Measurements from ENCODE around the gene HNRNPDL.

HNRNPDL gene

DNA sequence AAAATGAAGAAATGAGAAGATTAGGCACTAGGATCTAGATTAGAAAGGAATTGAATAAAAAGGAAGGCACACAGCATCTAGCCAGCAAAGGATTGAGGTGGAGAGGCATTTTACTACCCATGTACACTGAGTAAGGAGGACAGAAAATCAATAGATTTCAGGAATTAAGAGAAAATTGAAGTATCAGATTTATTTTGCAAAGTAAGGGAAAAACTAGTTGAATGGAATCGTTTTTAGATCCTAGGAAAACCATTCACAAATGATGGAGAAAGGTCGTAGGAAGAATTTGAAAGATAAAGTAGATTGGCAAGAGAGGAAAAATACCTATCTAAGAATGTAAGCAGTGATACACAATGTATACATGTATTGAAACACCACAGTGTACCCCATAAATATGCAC is 31.4 kb upstream of the HNRNPDL start:
- Histone ChIP-seq H3K9me3 (ENCODE audit: control insufficient read depth, low read length) (no peaks in the 10 kb centered on the region), H3K27ac (ENCODE audit: insufficient read depth, low read length, poor library complexity, severe bottlenecking) (no peak overlapping the region), H3K4me3 (ENCODE audit: insufficient read depth, low read depth, low read length, poor library complexity, severe bottlenecking) (no peak overlapping the region), H3K4me1 (ENCODE audit: control insufficient read depth, insufficient read depth, low read length, poor library complexity, severe bottlenecking) (no peaks in the 10 kb centered on the region), H3K27me3 (replicated peaks; ENCODE audit: control insufficient read depth, insufficient read depth, low read length, poor library complexity, severe bottlenecking) (no peaks in the 10 kb centered on the region), H3K36me3 (ENCODE audit: control insufficient read depth, insufficient read depth, low read length) (peaks cover 27% of the 10 kb centered on the region)
- no peak for DNase-seq

- Histone ChIP-seq H3K9me3 (ENCODE audit: control insufficient read depth, low read length) (no peaks in the 10 kb centered on the region), H3K36me3 (ENCODE audit: control insufficient read depth, insufficient read depth, low read length) (peaks cover 44% of the 10 kb centered on the region), H3K27me3 (replicated peaks; ENCODE audit: control insufficient read depth, insufficient read depth, low read length, poor library complexity, severe bottlenecking) (no peaks in the 10 kb centered on the region), H3K4me1 (ENCODE audit: control insufficient read depth, insufficient read depth, low read length, poor library complexity, severe bottlenecking) (no peaks in the 10 kb centered on the region), H3K27ac (ENCODE audit: insufficient read depth, low read length, poor library complexity, severe bottlenecking) (no peak overlapping the region), H3K4me3 (ENCODE audit: insufficient read depth, low read depth, low read length, poor library complexity, severe bottlenecking) (no peak overlapping the region)
- no peak for DNase-seq
These were observed 28.5 kb upstream of the HNRNPDL start for GRCh38 chr4:82458729-82459128.

- Histone ChIP-seq H3K27ac (ENCODE audit: insufficient read depth, low read length, poor library complexity, severe bottlenecking) (no peak overlapping the region), H3K4me1 (ENCODE audit: control insufficient read depth, insufficient read depth, low read length, poor library complexity, severe bottlenecking) (no peaks in the 10 kb centered on the region), H3K4me3 (ENCODE audit: insufficient read depth, low read depth, low read length, poor library complexity, severe bottlenecking) (no peak overlapping the region), H3K9me3 (ENCODE audit: control insufficient read depth, low read length) (no peaks in the 10 kb centered on the region), H3K36me3 (ENCODE audit: control insufficient read depth, insufficient read depth, low read length) (peaks cover 55% of the 10 kb centered on the region), H3K27me3 (replicated peaks; ENCODE audit: control insufficient read depth, insufficient read depth, low read length, poor library complexity, severe bottlenecking) (no peaks in the 10 kb centered on the region)
- no peak for DNase-seq
These were observed 27.0 kb upstream of the HNRNPDL start for GRCh38 chr4:82457266-82457665.

DNA sequence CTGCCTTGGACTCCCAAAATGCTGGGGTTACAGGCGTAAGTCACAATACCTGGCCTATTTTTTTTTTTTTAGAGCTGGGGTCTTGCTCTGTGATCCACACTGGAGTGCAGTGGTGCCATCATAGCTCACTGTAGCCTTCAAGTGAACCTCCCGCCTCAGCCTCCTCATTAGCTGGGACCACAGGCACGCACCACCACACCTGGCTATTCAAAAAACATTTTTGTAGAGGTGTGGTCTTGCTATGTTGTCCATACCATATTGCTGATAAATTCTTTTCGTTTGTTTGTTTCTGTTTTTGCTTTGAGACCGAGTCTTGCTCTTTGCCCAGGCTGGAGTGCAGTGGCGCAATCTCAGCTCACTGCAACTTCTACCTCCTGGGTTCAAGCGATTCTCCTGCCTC is 21.8 kb upstream of the HNRNPDL start:
- no peaks in the 10 kb centered on the region for H3K27me3 ChIP-seq (replicated peaks; ENCODE audit: control insufficient read depth, insufficient read depth, low read length, poor library complexity, severe bottlenecking)
- no peaks in the 10 kb centered on the region for H3K4me1 ChIP-seq (ENCODE audit: control insufficient read depth, insufficient read depth, low read length, poor library complexity, severe bottlenecking)
- H3K27ac ChIP-seq (ENCODE audit: insufficient read depth, low read length, poor library complexity, severe bottlenecking), result no peak overlapping the region
- no peak overlapping the region for H3K4me3 ChIP-seq (ENCODE audit: insufficient read depth, low read depth, low read length, poor library complexity, severe bottlenecking)
- peaks cover 68% of the 10 kb centered on the region for H3K36me3 ChIP-seq (ENCODE audit: control insufficient read depth, insufficient read depth, low read length)
- no peak for DNase-seq
- H3K9me3 ChIP-seq (ENCODE audit: control insufficient read depth, low read length), result no peaks in the 10 kb centered on the region

- H3K4me3 ChIP-seq (ENCODE audit: insufficient read depth, low read depth, low read length, poor library complexity, severe bottlenecking), result no peak overlapping the region
- no peaks in the 10 kb centered on the region for H3K9me3 ChIP-seq (ENCODE audit: control insufficient read depth, low read length)
- no peak overlapping the region for H3K27ac ChIP-seq (ENCODE audit: insufficient read depth, low read length, poor library complexity, severe bottlenecking)
- H3K27me3 ChIP-seq (replicated peaks; ENCODE audit: control insufficient read depth, insufficient read depth, low read length, poor library complexity, severe bottlenecking), result no peaks in the 10 kb centered on the region
- no peaks in the 10 kb centered on the region for H3K4me1 ChIP-seq (ENCODE audit: control insufficient read depth, insufficient read depth, low read length, poor library complexity, severe bottlenecking)
- no peak for DNase-seq
- H3K36me3 ChIP-seq (ENCODE audit: control insufficient read depth, insufficient read depth, low read length), result peaks cover 59% of the 10 kb centered on the region
These were observed 20.9 kb upstream of the HNRNPDL start for GRCh38 chr4:82450966-82451755.

DNA sequence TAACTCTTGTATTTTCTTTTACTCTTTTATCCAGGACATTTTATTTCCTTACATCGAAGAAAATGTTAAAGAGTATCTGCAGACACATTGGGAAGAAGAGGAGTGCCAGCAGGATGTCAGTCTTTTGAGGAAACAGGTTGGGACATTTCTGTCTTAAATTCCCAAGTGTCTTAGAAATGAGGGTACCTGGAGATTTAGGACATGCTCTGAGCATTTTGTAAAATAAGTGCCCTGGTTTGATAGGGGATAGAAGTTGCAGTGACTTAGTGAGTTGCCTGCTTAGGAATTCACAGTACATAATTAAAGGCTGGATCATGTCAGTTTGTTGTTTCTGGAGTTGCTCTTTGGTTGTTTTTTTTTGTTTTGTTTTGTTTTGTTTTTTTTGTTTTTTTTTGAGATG is 17.6 kb upstream of the HNRNPDL start:
- DNase-seq, result no peak
- peaks cover 41% of the 10 kb centered on the region for H3K36me3 ChIP-seq (ENCODE audit: control insufficient read depth, insufficient read depth, low read length)
- no peaks in the 10 kb centered on the region for H3K9me3 ChIP-seq (ENCODE audit: control insufficient read depth, low read length)
- no peak overlapping the region for H3K27ac ChIP-seq (ENCODE audit: insufficient read depth, low read length, poor library complexity, severe bottlenecking)
- H3K4me3 ChIP-seq (ENCODE audit: insufficient read depth, low read depth, low read length, poor library complexity, severe bottlenecking), result no peak overlapping the region
- H3K4me1 ChIP-seq (ENCODE audit: control insufficient read depth, insufficient read depth, low read length, poor library complexity, severe bottlenecking), result no peaks in the 10 kb centered on the region
- no peaks in the 10 kb centered on the region for H3K27me3 ChIP-seq (replicated peaks; ENCODE audit: control insufficient read depth, insufficient read depth, low read length, poor library complexity, severe bottlenecking)

GRCh38 chr4:82439088-82439487 is 8.8 kb upstream of the HNRNPDL start:
- H3K4me3 ChIP-seq (ENCODE audit: insufficient read depth, low read depth, low read length, poor library complexity, severe bottlenecking), result no peak overlapping the region
- H3K9me3 ChIP-seq (ENCODE audit: control insufficient read depth, low read length), result no peaks in the 10 kb centered on the region
- peaks cover 11% of the 10 kb centered on the region for H3K36me3 ChIP-seq (ENCODE audit: control insufficient read depth, insufficient read depth, low read length)
- H3K27me3 ChIP-seq (replicated peaks; ENCODE audit: control insufficient read depth, insufficient read depth, low read length, poor library complexity, severe bottlenecking), result no peaks in the 10 kb centered on the region
- H3K4me1 ChIP-seq (ENCODE audit: control insufficient read depth, insufficient read depth, low read length, poor library complexity, severe bottlenecking), result peaks cover 2% of the 10 kb centered on the region
- DNase-seq, result no peak
- H3K27ac ChIP-seq (ENCODE audit: insufficient read depth, low read length, poor library complexity, severe bottlenecking), result no peak overlapping the region

GRCh38 chr4:82437285-82438005 is 7.2 kb upstream of the HNRNPDL start:
- no peak overlapping the region for H3K4me3 ChIP-seq (ENCODE audit: insufficient read depth, low read depth, low read length, poor library complexity, severe bottlenecking)
- DNase-seq, result no peak
- no peak overlapping the region for H3K27ac ChIP-seq (ENCODE audit: insufficient read depth, low read length, poor library complexity, severe bottlenecking)
- H3K9me3 ChIP-seq (ENCODE audit: control insufficient read depth, low read length), result no peaks in the 10 kb centered on the region
- H3K36me3 ChIP-seq (ENCODE audit: control insufficient read depth, insufficient read depth, low read length), result peaks cover 10% of the 10 kb centered on the region
- no peaks in the 10 kb centered on the region for H3K27me3 ChIP-seq (replicated peaks; ENCODE audit: control insufficient read depth, insufficient read depth, low read length, poor library complexity, severe bottlenecking)
- peaks cover 2% of the 10 kb centered on the region for H3K4me1 ChIP-seq (ENCODE audit: control insufficient read depth, insufficient read depth, low read length, poor library complexity, severe bottlenecking)

DNA sequence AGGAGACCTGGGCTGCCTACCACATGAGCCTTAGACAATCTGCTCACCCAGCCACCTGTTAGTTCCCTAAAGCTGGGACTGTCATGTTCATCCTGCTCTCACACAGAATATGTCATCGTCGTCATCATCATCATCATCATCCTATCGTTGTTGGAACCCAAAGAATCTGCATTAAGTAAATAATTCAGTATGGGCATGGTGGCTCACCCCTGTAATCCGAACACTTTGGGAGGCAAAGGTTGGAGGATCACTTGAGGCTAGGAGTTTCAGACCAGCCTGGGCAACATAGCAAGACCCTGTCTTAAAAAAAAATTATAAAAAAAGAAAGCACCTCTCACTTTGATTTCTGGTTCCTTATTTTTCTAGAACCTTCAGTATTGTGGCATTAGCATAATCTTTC is 6.5 kb upstream of the HNRNPDL start:
- H3K9me3 ChIP-seq (ENCODE audit: control insufficient read depth, low read length), result no peaks in the 10 kb centered on the region
- H3K4me1 ChIP-seq (ENCODE audit: control insufficient read depth, insufficient read depth, low read length, poor library complexity, severe bottlenecking), result peaks cover 5% of the 10 kb centered on the region
- no peaks in the 10 kb centered on the region for H3K27me3 ChIP-seq (replicated peaks; ENCODE audit: control insufficient read depth, insufficient read depth, low read length, poor library complexity, severe bottlenecking)
- H3K4me3 ChIP-seq (ENCODE audit: insufficient read depth, low read depth, low read length, poor library complexity, severe bottlenecking), result no peak overlapping the region
- peaks cover 6% of the 10 kb centered on the region for H3K36me3 ChIP-seq (ENCODE audit: control insufficient read depth, insufficient read depth, low read length)
- no peak overlapping the region for H3K27ac ChIP-seq (ENCODE audit: insufficient read depth, low read length, poor library complexity, severe bottlenecking)
- DNase-seq, result no peak

- DNase-seq, result no peak
- Histone ChIP-seq H3K4me3 (ENCODE audit: insufficient read depth, low read depth, low read length, poor library complexity, severe bottlenecking) (no peak overlapping the region), H3K36me3 (ENCODE audit: control insufficient read depth, insufficient read depth, low read length) (peaks cover 6% of the 10 kb centered on the region), H3K4me1 (ENCODE audit: control insufficient read depth, insufficient read depth, low read length, poor library complexity, severe bottlenecking) (peaks cover 9% of the 10 kb centered on the region), H3K27me3 (replicated peaks; ENCODE audit: control insufficient read depth, insufficient read depth, low read length, poor library complexity, severe bottlenecking) (no peaks in the 10 kb centered on the region), H3K27ac (ENCODE audit: insufficient read depth, low read length, poor library complexity, severe bottlenecking) (no peak overlapping the region), H3K9me3 (ENCODE audit: control insufficient read depth, low read length) (no peaks in the 10 kb centered on the region)
These were observed 5.9 kb upstream of the HNRNPDL start for GRCh38 chr4:82436130-82436529.

All from effector memory CD4-positive, alpha-beta T cell (primary cell).